CD4-positive, CD25-positive, alpha-beta regulatory T cell (primary cell): ENCODE data around the gene SERF1A. TPM values are rescaled to one million over a fixed set of nuclear protein-coding genes. Genes with fewer than 3 reads are reported as not detected.
"Not testable (repeated sequence)": the region's sequence is repeated elsewhere in the genome, so short reads cannot be mapped to it uniquely, and the experiment has no call there.

Experiments
- ATAC-seq, 2 donors: fragments of 150-1000 bp; cut with Tn5 transposase; one replicate each; pipeline ENCODE4 v1.10.0; 2021; ENCODE audit warnings: low read depth in 2 of 2, moderate number of reproducible peaks in 2 of 2, moderate library complexity in 1 of 2
- DNase-seq, 3 donors: peaks; one replicate each; pipeline versions ENCODE4 v3.0.0 to v3.0.0-alpha.2; 2012 to 2022; ENCODE audit warnings: mixed read lengths in 1 of 3
- H3K27ac ChIP-seq: one replicate; pipeline ENCODE4 v1.7.0; 2013; ENCODE audit warnings: mild to moderate bottlenecking, low read length; ENCODE audit not compliant: insufficient read depth, poor library complexity, severe bottlenecking
- H3K27me3 ChIP-seq: one replicate; pipeline ENCODE4 v1.7.0; 2013; ENCODE audit warnings: low read length; ENCODE audit not compliant: control insufficient read depth, insufficient read depth
- H3K36me3 ChIP-seq: one replicate; pipeline ENCODE4 v1.7.0; 2013; ENCODE audit warnings: mild to moderate bottlenecking, low read length, moderate library complexity; ENCODE audit not compliant: control insufficient read depth, insufficient read depth
- H3K4me1 ChIP-seq: 2 replicates; pipeline ENCODE4 v1.7.0; 2013; ENCODE audit warnings: mild to moderate bottlenecking, low read length; ENCODE audit not compliant: insufficient read depth, control insufficient read depth, poor library complexity, severe bottlenecking
- H3K4me3 ChIP-seq: one replicate; pipeline ENCODE4 v1.7.0; 2013; ENCODE audit warnings: low read depth, mild to moderate bottlenecking, low read length, moderate library complexity
- H3K9me3 ChIP-seq, 2 experiments: 1 replicate in 1 of 2; 2 replicates in 1 of 2; pipeline ENCODE4 v1.7.0; 2013; ENCODE audit warnings: low read length in 2 of 2, mild to moderate bottlenecking in 1 of 2, moderate library complexity in 1 of 2; ENCODE audit not compliant: control insufficient read depth in 2 of 2
- H3K27ac Mint-ChIP-seq, 3 donors: one replicate each; pipeline ENCODE4 v1.8.0; 2020 to 2022; ENCODE audit warnings: mild to moderate bottlenecking in 3 of 3, mixed read lengths in 3 of 3, moderate library complexity in 2 of 3
- H3K27me3 Mint-ChIP-seq: one replicate; pipeline ENCODE4 v1.8.0; 2022; ENCODE audit warnings: mild to moderate bottlenecking, mixed read lengths
- H3K36me3 Mint-ChIP-seq: one replicate; pipeline ENCODE4 v1.8.0; 2020; ENCODE audit warnings: mixed read lengths
- H3K4me1 Mint-ChIP-seq, 4 donors: one replicate each; pipeline ENCODE4 v1.8.0; 2020 to 2022; ENCODE audit warnings: mixed read lengths in 4 of 4, mild to moderate bottlenecking in 1 of 4
- H3K4me3 Mint-ChIP-seq, 4 donors: one replicate each; pipeline ENCODE4 v1.8.0; 2020 to 2022; ENCODE audit warnings: mild to moderate bottlenecking in 4 of 4, mixed read lengths in 4 of 4, moderate library complexity in 3 of 4
- H3K9me3 Mint-ChIP-seq, 7 donors: one replicate each; pipeline ENCODE4 v1.8.0; 2020 to 2022; ENCODE audit warnings: mixed read lengths in 7 of 7, mild to moderate bottlenecking in 3 of 7, moderate library complexity in 2 of 7
- polyA plus RNA-seq, 4 donors: library from polyadenylated mRNA; unstranded; fragments of 300-500 nt; fragmentation: Illumina TruSeq; gene quantifications; one replicate each; pipeline ENCODE4 v1.2.3, GENCODE V29; 2021
- total RNA-seq: library from RNA; stranded (reverse); gene quantifications from one replicate; pipeline ENCODE4 v1.2.3, GENCODE V29; 2022

Gene SERF1A
- total RNA-seq (7.5 TPM), polyA plus RNA-seq (1 to 10 TPM in 3 of 4 donors, not detected in 1; 1.3 to 3.6 (median 2.2) TPM)

- ATAC-seq, result peak; percentile 87 to 92
- H3K4me1 ChIP-seq, H3K27ac Mint-ChIP-seq, H3K9me3 ChIP-seq, DNase-seq, H3K4me1 Mint-ChIP-seq, H3K27me3 Mint-ChIP-seq, H3K36me3 Mint-ChIP-seq, H3K36me3 ChIP-seq, H3K27ac ChIP-seq, H3K4me3 ChIP-seq, H3K27me3 ChIP-seq, H3K4me3 Mint-ChIP-seq, H3K9me3 Mint-ChIP-seq: not testable (repeated sequence)
These were observed at the start of gene SERF1A for GRCh38 chr5:70900533-70901271. Gene SERF1A, plus strand, starts transcription at chr5:70900669. Its CDS starts 201 bp downstream, at chr5:70900870.

- not testable (repeated sequence) for H3K4me3 ChIP-seq, ATAC-seq, H3K27me3 Mint-ChIP-seq, H3K27ac ChIP-seq, H3K4me3 Mint-ChIP-seq, H3K27me3 ChIP-seq, DNase-seq, H3K9me3 ChIP-seq, H3K9me3 Mint-ChIP-seq, H3K4me1 ChIP-seq, H3K36me3 ChIP-seq, H3K4me1 Mint-ChIP-seq, H3K36me3 Mint-ChIP-seq, H3K27ac Mint-ChIP-seq
These were observed 33.7 kb upstream of the SERF1A start for GRCh38 chr5:70866778-70867177.

GRCh38 chr5:70870626-70871025 is 29.8 kb upstream of the SERF1A start:
- H3K36me3 Mint-ChIP-seq, ATAC-seq, H3K9me3 Mint-ChIP-seq, H3K27me3 Mint-ChIP-seq, H3K9me3 ChIP-seq, H3K27ac ChIP-seq, H3K4me1 ChIP-seq, H3K4me3 Mint-ChIP-seq, H3K27me3 ChIP-seq, H3K4me3 ChIP-seq, DNase-seq, H3K27ac Mint-ChIP-seq, H3K36me3 ChIP-seq, H3K4me1 Mint-ChIP-seq: not testable (repeated sequence)

DNA sequence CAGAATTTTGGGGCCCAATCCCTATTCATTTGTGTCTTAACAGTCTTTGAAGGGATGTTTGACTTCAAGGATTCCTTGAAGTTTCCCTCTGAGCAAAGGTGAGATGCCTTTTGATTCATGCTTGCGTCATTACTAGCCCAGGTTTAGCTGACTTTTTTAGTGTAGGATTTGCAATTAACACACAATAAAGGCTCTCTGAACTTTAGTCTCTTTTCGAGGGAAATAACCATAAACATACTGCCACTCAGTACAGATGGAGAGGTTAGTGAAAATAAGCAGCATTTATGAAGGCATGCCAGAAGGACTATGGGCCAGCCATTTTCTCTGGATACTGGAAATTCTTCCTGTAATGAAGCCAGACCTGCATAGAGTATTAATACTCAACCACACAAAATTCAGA is 4.4 kb upstream of the SERF1A start:
- H3K36me3 ChIP-seq, H3K4me1 Mint-ChIP-seq, H3K4me3 Mint-ChIP-seq, H3K9me3 ChIP-seq, H3K27ac ChIP-seq, DNase-seq, H3K9me3 Mint-ChIP-seq, H3K4me1 ChIP-seq, H3K27me3 Mint-ChIP-seq, H3K36me3 Mint-ChIP-seq, H3K27ac Mint-ChIP-seq, H3K27me3 ChIP-seq, ATAC-seq, H3K4me3 ChIP-seq: not testable (repeated sequence)

GRCh38 chr5:70901272-70901571 is 753 bp downstream of the SERF1A start:
- H3K4me1 Mint-ChIP-seq, H3K27ac ChIP-seq, DNase-seq, H3K27me3 ChIP-seq, H3K27me3 Mint-ChIP-seq, H3K36me3 Mint-ChIP-seq, H3K27ac Mint-ChIP-seq, H3K36me3 ChIP-seq, H3K9me3 Mint-ChIP-seq, H3K4me3 Mint-ChIP-seq, H3K4me3 ChIP-seq, H3K9me3 ChIP-seq, H3K4me1 ChIP-seq: not testable (repeated sequence)
- peak; percentile 34 to 35 for ATAC-seq

DNA sequence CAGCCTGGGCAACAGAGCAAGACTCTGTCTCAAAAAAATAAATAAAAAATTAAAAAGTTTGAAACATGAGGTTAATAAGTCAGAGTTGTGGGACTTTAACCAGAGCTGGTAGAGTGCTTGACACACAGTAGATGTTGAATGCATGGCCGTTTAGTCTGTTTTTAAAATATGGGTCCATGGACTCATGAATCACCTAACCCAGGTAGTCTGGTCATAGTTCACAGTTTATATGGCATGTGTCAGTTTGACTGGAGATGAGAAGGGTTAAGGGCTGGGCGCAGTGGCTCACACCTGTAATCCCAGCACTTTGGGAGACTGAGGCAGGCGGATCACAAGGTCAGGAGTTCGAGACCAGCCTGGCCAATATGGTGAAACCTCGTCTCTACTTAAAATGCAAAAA is 6.2 kb downstream of the SERF1A start:
- not testable (repeated sequence) for ATAC-seq, H3K27ac Mint-ChIP-seq, H3K9me3 Mint-ChIP-seq, H3K27ac ChIP-seq, H3K9me3 ChIP-seq, H3K27me3 Mint-ChIP-seq, DNase-seq, H3K36me3 ChIP-seq, H3K4me3 ChIP-seq, H3K36me3 Mint-ChIP-seq, H3K4me1 ChIP-seq, H3K4me3 Mint-ChIP-seq, H3K4me1 Mint-ChIP-seq, H3K27me3 ChIP-seq

DNA sequence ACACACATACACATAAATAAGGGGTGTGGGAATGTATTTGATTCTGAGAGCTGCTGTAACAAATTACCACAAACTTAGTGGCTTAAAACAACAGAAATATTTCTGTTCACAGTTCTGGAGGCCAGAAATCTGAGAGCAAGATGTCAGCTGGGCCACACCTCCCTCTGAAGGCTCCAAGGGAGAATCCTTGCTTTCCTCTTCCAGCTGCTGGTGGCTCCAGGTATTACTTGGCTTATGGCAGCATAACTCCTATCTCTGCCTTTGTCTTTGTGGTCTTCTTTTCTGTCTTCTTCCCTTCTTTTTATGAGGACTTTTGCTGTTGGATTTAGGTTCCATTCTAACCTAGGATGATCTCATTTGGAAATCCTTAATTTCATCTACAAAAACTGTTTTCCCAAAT is 16.4 kb downstream of the SERF1A start:
- not testable (repeated sequence) for H3K4me3 Mint-ChIP-seq, H3K4me3 ChIP-seq, H3K9me3 ChIP-seq, H3K27ac ChIP-seq, DNase-seq, H3K4me1 Mint-ChIP-seq, ATAC-seq, H3K36me3 ChIP-seq, H3K36me3 Mint-ChIP-seq, H3K27me3 Mint-ChIP-seq, H3K9me3 Mint-ChIP-seq, H3K4me1 ChIP-seq, H3K27me3 ChIP-seq, H3K27ac Mint-ChIP-seq

DNA sequence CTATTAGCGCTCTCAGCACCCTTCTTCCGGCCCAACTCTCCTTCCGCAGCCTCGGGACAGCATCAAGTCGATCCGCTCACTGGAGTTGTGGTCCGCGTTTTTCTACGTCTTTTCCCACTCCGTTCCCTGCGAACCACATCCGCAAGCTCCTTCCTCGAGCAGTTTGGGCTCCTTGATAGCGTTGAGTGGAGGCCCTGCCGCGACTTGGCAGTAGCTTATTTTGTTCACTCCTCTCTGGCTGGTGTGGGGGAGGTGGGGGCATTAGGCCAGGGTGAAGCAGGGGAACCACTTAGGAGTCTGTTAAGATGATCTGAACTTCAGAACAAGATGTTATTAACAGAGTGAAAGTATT is 24.7 kb downstream of the SERF1A start:
- H3K4me3 Mint-ChIP-seq, H3K27me3 Mint-ChIP-seq, H3K4me3 ChIP-seq, H3K4me1 Mint-ChIP-seq, H3K27ac ChIP-seq, H3K36me3 Mint-ChIP-seq, H3K9me3 Mint-ChIP-seq, H3K9me3 ChIP-seq, H3K27ac Mint-ChIP-seq, DNase-seq, H3K4me1 ChIP-seq, H3K27me3 ChIP-seq, H3K36me3 ChIP-seq: not testable (repeated sequence)
- peak in 1 of 2 donors; percentile 38 for ATAC-seq
